ENCODE measurements around the gene PTPRO. TPM values are rescaled to one million over a fixed set of nuclear protein-coding genes. Genes with fewer than 3 reads are reported as not detected.

PTPRO gene
- total and polyA plus RNA-seq, 10 of the 15 experiments (the other 5 are each of a cell fraction or from before 2014, with no cell fraction given), result 1.2 to 5.3 (median 3.5) TPM

GRCh38 chr12:15536446-15536845, 214.1 kb downstream of the PTPRO start (continued):
- TF ChIP-seq TAF1 (IDR thresholded peaks at IDR 0.05; ENCODE audit: borderline replicate concordance, low read depth, low read length), result no peak
- no peak for TF ChIP-seq SIX5 (IDR thresholded peaks at IDR 0.05; ENCODE audit: low read depth, low read length, severe bottlenecking)

DNA sequence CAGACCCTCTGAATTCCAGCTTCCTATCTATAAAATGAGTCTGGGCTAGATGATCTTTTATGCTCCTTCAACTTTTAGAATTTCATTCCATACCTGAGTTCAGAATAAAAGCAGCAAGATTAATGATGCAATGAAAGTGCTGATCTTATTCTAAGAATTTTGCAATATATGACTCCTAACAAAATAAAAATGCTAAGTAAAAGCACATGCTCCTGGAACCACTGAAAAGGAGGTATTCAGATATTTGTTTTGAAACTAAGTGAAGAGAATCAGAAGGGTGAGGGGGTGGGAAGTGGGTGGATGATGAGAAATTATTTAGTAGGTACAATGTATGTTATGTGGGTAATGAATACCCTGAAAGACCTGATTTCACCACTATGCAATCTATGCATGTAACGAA, 216.6 kb downstream of the PTPRO start:
- RAD21 ChIA-PET (ENCODE audit: unreplicated experiment), result interaction anchor here (1.0 kb wide), 2 partner anchors 13 to 48 kb away, joined by 3 read pairs; no protein-coding TSS in a partner anchor
- FAIRE-seq, result no peak
- SMC1A ChIA-PET (ENCODE audit: uncharacterized antibody, unreplicated experiment), result interaction anchor here (0.7 to 2.0 kb wide), 4 partner anchors 9 to 32 kb away, joined by 3 to 7 read pairs (median 4); no protein-coding TSS in a partner anchor

DNA sequence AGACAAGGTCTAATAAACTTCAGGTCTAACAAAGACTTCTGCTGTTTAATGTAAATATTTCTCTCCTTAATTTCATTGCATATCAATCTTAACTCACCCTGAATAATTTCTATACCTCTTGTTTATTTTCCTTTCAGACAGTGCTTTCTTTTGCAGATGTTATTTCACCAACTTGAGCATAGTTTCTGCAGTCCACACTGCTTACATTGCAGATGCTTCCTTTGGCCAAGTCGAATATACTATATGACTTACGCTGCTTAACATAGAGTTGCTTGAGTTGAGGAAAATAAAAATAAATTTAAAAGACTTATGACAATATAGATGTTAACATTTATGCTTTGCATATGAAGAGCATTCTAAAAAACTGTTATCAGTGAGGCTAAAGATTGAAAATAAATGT, 217.7 kb downstream of the PTPRO start:
- ChIA-PET RAD21 (ENCODE audit: unreplicated experiment) (interaction anchor here (0.7 to 1.3 kb wide), 4 partner anchors 8 to 48 kb away, joined by 3 to 9 read pairs (median 4); no protein-coding TSS in a partner anchor), CTCF (interaction anchor here (0.6 to 3.0 kb wide), 4 partner anchors 8 to 45 kb away, joined by 3 to 23 read pairs (median 9); no protein-coding TSS in a partner anchor), POLR2A (interaction anchor here (1.0 kb wide), 1 partner anchor 10 kb away, joined by 3 read pairs; no protein-coding TSS in a partner anchor), SMC1A (ENCODE audit: uncharacterized antibody, unreplicated experiment) (interaction anchor here (0.8 to 2.1 kb wide), 8 partner anchors 11 to 48 kb away, joined by 3 to 10 read pairs (median 6); no protein-coding TSS in a partner anchor)
- ATAC-seq (no peak), DNase-seq (ENCODE audit: low read depth, low spot score) (no peak), FAIRE-seq (no peak)
- H3K27me3 ChIP-seq (replicated peaks in 1 of 2; ENCODE audit: control insufficient read depth in 2 of 2, insufficient read depth in 2 of 2, low read length in 1 of 2), result no peaks in the 10 kb centered on the region
- no peak overlapping the region for H3K4me2 ChIP-seq (ENCODE audit: control insufficient read depth, insufficient read depth)
- H3K4me3 ChIP-seq, result no peak overlapping the region
- WGBS (ENCODE audit: insufficient coverage, insufficient replicate concordance, low lambda C conversion rate, missing lambda C conversion rate), result 91% methylated on average over 2 of the region's 2 CpGs
- peaks cover 5% of the 10 kb centered on the region for H3K4me1 ChIP-seq (ENCODE audit: control insufficient read depth, insufficient read depth, low read length)
- no peaks in the 10 kb centered on the region for H3K36me3 ChIP-seq (ENCODE audit: control insufficient read depth in 2 of 2, insufficient read depth in 2 of 2, low read length in 1 of 2)
- no peak overlapping the region for H2AFZ ChIP-seq (ENCODE audit: control insufficient read depth, low read depth, low read length)
- in situ Hi-C loops (cut with MboI) (no loop called here), intact Hi-C loops (cut with micrococcal nuclease; ENCODE audit: unreplicated experiment) (no loop called here)
- TF ChIP-seq CUX1 (IDR thresholded peaks at IDR 0.05; ENCODE audit: insufficient replicate concordance, low read depth, low read length), result no peak
- no peak overlapping the region for H3K27ac ChIP-seq (ENCODE audit: control insufficient read depth, insufficient read depth)
- BruUV-seq (replicated peaks), result no TSS peak
- no peaks in the 10 kb centered on the region for H3K79me2 ChIP-seq (ENCODE audit: control insufficient read depth, insufficient read depth, low read length)
- H4K20me1 ChIP-seq (ENCODE audit: control insufficient read depth, insufficient read depth), result no peaks in the 10 kb centered on the region
- H3K9me3 ChIP-seq (replicated peaks; ENCODE audit: control insufficient read depth, insufficient read depth, low read length), result no peaks in the 10 kb centered on the region; the same call in 2 of the 3 replicates
- H3K9ac ChIP-seq (ENCODE audit: control insufficient read depth, insufficient read depth, low read length), result no peak overlapping the region

More for the DNA sequence above, 216.6 kb downstream of the PTPRO start:
- in situ Hi-C loops (cut with MboI), result no loop called here
- no peak overlapping the region for H3K27ac ChIP-seq (ENCODE audit: control insufficient read depth, insufficient read depth)
- H3K79me2 ChIP-seq (ENCODE audit: control insufficient read depth, insufficient read depth, low read length), result no peaks in the 10 kb centered on the region
- WGBS (ENCODE audit: insufficient coverage, insufficient replicate concordance, low lambda C conversion rate, missing lambda C conversion rate), result 63% methylated on average over 1 of the region's 1 CpG
- no peak overlapping the region for H3K4me3 ChIP-seq
- H3K36me3 ChIP-seq (ENCODE audit: control insufficient read depth in 2 of 2, insufficient read depth in 2 of 2, low read length in 1 of 2), result no peaks in the 10 kb centered on the region
- H3K4me1 ChIP-seq (ENCODE audit: control insufficient read depth, insufficient read depth, low read length), result no peaks in the 10 kb centered on the region; the same call in 1 of the 2 replicates
- no TSS peak for BruUV-seq (replicated peaks)
- ChIA-PET POLR2A (interaction anchor here (1.1 kb wide), 1 partner anchor 32 kb away, joined by 10 read pairs; no protein-coding TSS in a partner anchor), CTCF (interaction anchor here (3.0 kb wide), 1 partner anchor 46 kb away, joined by 23 read pairs; no protein-coding TSS in a partner anchor)
- no peak overlapping the region for H2AFZ ChIP-seq (ENCODE audit: control insufficient read depth, low read depth, low read length)
- no peaks in the 10 kb centered on the region; the same call in 2 of the 3 replicates for H3K9me3 ChIP-seq (replicated peaks; ENCODE audit: control insufficient read depth, insufficient read depth, low read length)
- no peaks in the 10 kb centered on the region for H3K27me3 ChIP-seq (replicated peaks in 1 of 2; ENCODE audit: control insufficient read depth in 2 of 2, insufficient read depth in 2 of 2, low read length in 1 of 2)
- no peaks in the 10 kb centered on the region for H4K20me1 ChIP-seq (ENCODE audit: control insufficient read depth, insufficient read depth)
- no peak for TF ChIP-seq KAT2A (conservative IDR thresholded peaks at IDR 0.05; ENCODE audit: control insufficient read depth, low read depth, low read length)
- TF ChIP-seq NFXL1 (IDR thresholded peaks at IDR 0.05; ENCODE audit: borderline replicate concordance), result no peak
- no peak overlapping the region for H3K9ac ChIP-seq (ENCODE audit: control insufficient read depth, insufficient read depth, low read length)
- no peak for ATAC-seq
- intact Hi-C loops (cut with micrococcal nuclease; ENCODE audit: unreplicated experiment), result no loop called here
- H3K4me2 ChIP-seq (ENCODE audit: control insufficient read depth, insufficient read depth), result no peak overlapping the region
- DNase-seq (ENCODE audit: low read depth, low spot score), result no peak

Data from GM12878 (cell line).